HepG2 (cell line): ENCODE measurements around the gene MPIG6B. TPM values are rescaled to one million over a fixed set of nuclear protein-coding genes. Genes with fewer than 3 reads are reported as not detected.

Experiments used
- BRD4 ChIP-seq: sonication (generic); formaldehyde crosslinking; IDR thresholded peaks from 2 replicates; pipeline ENCODE4 v1.4.0; 2020; ENCODE audit warnings: missing genetic modification reagents
- DMAP1 ChIP-seq: IDR thresholded peaks from 2 replicates; pipeline ENCODE4 v1.6.1; 2016
- DNMT3B ChIP-seq: conservative IDR thresholded peaks from 2 replicates; pipeline ENCODE4 v1.6.1; 2016; ENCODE audit warnings: missing biosample characterization, control low read depth
- E2F1 ChIP-seq: sonication (generic); formaldehyde crosslinking; IDR thresholded peaks from 2 replicates; pipeline ENCODE4 v1.5.0; 2020; ENCODE audit warnings: missing genetic modification reagents
- ESRRA ChIP-seq: sonication (generic); formaldehyde crosslinking; IDR thresholded peaks from 2 replicates; pipeline ENCODE4 v1.5.1; 2020; ENCODE audit warnings: mild to moderate bottlenecking, low read depth, missing genetic modification reagents
- GABPA ChIP-seq, 2 experiments: IDR thresholded peaks; 2 replicates each; pipeline ENCODE4 v1.6.1; 2011 to 2016; ENCODE audit warnings: low read depth in 2 of 2, low read length in 1 of 2, missing biosample characterization in 1 of 2, missing genetic modification characterization in 1 of 2
- HNRNPK ChIP-seq: fragments of 200-400 bp; formaldehyde crosslinking; IDR thresholded peaks from 2 replicates; pipeline ENCODE4 v1.6.1; 2018; ENCODE audit warnings: low read length, low read depth, moderate library complexity, mild to moderate bottlenecking; ENCODE audit not compliant: poor library complexity, severe bottlenecking
- PPARG ChIP-seq: conservative IDR thresholded peaks from 2 replicates; pipeline ENCODE4 v1.6.1; 2016; ENCODE audit warnings: missing biosample characterization, missing genetic modification reagents
- RAD51 ChIP-seq: fragments of 450-650 bp; IDR thresholded peaks from 2 replicates; pipeline ENCODE4 v1.6.1; 2016; ENCODE audit warnings: borderline replicate concordance
- ZFP90 ChIP-seq: sonication (generic); formaldehyde crosslinking; IDR thresholded peaks from 2 replicates; pipeline ENCODE4 v1.8.0; 2022; ENCODE audit warnings: missing genetic modification reagents, mild to moderate bottlenecking, inconsistent platforms, borderline replicate concordance
- ZKSCAN8 ChIP-seq: IDR thresholded peaks from 2 replicates; pipeline ENCODE4 v1.6.1; 2016; ENCODE audit warnings: borderline replicate concordance, missing genetic modification reagents, missing compliant biosample characterization
- ZNF569 ChIP-seq: sonication (generic); formaldehyde crosslinking; IDR thresholded peaks from 2 replicates; pipeline ENCODE4 v1.5.0; 2020; ENCODE audit warnings: mild to moderate bottlenecking, missing genetic modification reagents, moderate library complexity, borderline replicate concordance
- ZNF790 ChIP-seq: sonication (generic); formaldehyde crosslinking; IDR thresholded peaks from 2 replicates; pipeline ENCODE4 v1.8.0; 2022; ENCODE audit warnings: missing genetic modification reagents, mild to moderate bottlenecking, borderline replicate concordance
- polyA plus RNA-seq, 8 experiments: library from polyadenylated mRNA; depleted of rRNA in 3 of 8; stranded (reverse) in 7 of 8; unstranded in 1 of 8; fragments of >200 nt; fragmentation: Illumina TruSeq in 4 of 8; extraction: Trizol in 4 of 8; gene quantifications; 2 replicates each; pipeline versions ENCODE4 v1.2.1 to v1.2.3, GENCODE V29; 2011 to 2016; ENCODE audit warnings: low read depth in 4 of 8, missing spikeins in 1 of 8, mixed read lengths in 1 of 8; ENCODE audit not compliant: insufficient read depth in 1 of 8
- total RNA-seq, 5 experiments: library from RNA; depleted of rRNA; stranded (reverse); fragments of >200 nt; fragmentation: Illumina TruSeq; extraction: Trizol; gene quantifications; 2 replicates each; pipeline ENCODE4 v1.2.3, GENCODE V29; 2016; ENCODE audit warnings: low read depth in 1 of 5
- TF ChIP-seq, protein P1 (sequence below): sonication (generic); formaldehyde crosslinking; IDR thresholded peaks from 2 replicates; pipeline ENCODE4 v1.4.0; 2020; ENCODE audit warnings: missing genetic modification reagents
- TF ChIP-seq, protein P2 (sequence below): sonication (generic); formaldehyde crosslinking; conservative IDR thresholded peaks from 2 replicates; pipeline ENCODE4 v1.4.0; 2020; ENCODE audit warnings: missing genetic modification reagents
- TF ChIP-seq, protein P3 (sequence below): IDR thresholded peaks from 2 replicates; pipeline ENCODE4 v1.6.1; 2016; ENCODE audit warnings: mild to moderate bottlenecking, missing biosample characterization, missing genetic modification reagents
- TF ChIP-seq, protein P4 (sequence below): sonication (generic); formaldehyde crosslinking; IDR thresholded peaks from 2 replicates; pipeline ENCODE4 v1.4.0; 2020; ENCODE audit warnings: missing genetic modification reagents
- TF ChIP-seq, protein P5 (sequence below): sonication (generic); formaldehyde crosslinking; IDR thresholded peaks from 2 replicates; pipeline ENCODE4 v1.8.0; 2022; ENCODE audit warnings: missing genetic modification reagents, mild to moderate bottlenecking, moderate library complexity, borderline replicate concordance

MPIG6B gene
- total and polyA plus RNA-seq, 2 of the 13 experiments (the other 11 are each of a cell fraction or from before 2014, with no cell fraction given), result not detected

DNA sequence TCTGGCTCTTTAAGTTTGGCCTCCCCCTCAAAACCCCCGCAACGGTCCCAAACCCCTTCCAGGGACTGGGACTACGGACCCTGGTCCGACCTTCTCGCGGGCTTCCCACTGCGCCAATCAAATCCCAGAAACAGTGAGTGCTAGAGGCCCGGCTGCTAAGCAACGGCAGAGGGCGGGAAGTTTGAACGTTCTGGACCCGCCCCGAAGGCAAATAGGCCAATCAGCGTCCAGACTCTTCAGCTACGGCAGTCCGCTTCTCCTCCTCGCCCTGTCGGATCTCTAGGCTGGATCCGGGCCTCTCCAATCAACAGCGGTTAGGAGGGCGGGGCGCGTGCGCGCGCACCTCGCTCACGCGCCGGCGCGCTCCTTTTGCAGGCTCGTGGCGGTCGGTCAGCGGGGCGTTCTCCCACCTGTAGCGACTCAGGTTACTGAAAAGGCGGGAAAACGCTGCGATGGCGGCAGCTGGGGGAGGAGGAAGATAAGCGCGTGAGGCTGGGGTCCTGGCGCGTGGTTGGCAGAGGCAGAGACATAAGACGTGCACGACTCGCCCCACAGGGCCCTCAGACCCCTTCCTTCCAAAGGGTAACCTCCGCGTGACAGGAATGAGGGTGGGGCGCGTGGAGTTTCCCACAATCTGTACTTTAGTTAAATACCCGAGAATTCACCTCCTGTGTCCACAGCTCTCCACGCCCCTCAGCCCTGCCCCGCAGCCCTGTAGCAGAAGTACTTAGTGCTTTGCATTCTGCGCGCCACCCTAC, 16.6 kb downstream of the MPIG6B start, which contains the start of gene MSH5 (continued):
- TF ChIP-seq, protein P1, sequence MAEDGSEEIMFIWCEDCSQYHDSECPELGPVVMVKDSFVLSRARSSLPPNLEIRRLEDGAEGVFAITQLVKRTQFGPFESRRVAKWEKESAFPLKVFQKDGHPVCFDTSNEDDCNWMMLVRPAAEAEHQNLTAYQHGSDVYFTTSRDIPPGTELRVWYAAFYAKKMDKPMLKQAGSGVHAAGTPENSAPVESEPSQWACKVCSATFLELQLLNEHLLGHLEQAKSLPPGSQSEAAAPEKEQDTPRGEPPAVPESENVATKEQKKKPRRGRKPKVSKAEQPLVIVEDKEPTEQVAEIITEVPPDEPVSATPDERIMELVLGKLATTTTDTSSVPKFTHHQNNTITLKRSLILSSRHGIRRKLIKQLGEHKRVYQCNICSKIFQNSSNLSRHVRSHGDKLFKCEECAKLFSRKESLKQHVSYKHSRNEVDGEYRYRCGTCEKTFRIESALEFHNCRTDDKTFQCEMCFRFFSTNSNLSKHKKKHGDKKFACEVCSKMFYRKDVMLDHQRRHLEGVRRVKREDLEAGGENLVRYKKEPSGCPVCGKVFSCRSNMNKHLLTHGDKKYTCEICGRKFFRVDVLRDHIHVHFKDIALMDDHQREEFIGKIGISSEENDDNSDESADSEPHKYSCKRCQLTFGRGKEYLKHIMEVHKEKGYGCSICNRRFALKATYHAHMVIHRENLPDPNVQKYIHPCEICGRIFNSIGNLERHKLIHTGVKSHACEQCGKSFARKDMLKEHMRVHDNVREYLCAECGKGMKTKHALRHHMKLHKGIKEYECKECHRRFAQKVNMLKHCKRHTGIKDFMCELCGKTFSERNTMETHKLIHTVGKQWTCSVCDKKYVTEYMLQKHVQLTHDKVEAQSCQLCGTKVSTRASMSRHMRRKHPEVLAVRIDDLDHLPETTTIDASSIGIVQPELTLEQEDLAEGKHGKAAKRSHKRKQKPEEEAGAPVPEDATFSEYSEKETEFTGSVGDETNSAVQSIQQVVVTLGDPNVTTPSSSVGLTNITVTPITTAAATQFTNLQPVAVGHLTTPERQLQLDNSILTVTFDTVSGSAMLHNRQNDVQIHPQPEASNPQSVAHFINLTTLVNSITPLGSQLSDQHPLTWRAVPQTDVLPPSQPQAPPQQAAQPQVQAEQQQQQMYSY, result 0 out of 2 replicates have a peak, but pooled peaks have one; percentile 46
- TF ChIP-seq ESRRA (peak; percentile 79), E2F1 (CRISPR knock-in tag) (peak; percentile 100), ZFP90 (peak; percentile 98), GABPA (IDR thresholded peaks at IDR 0.05; ENCODE audit: low read depth, low read length) (no peak), GABPA (CRISPR knock-in tag; IDR thresholded peaks at IDR 0.05; ENCODE audit: low read depth) (peak; percentile 60), DNMT3B (peak; percentile 93), BRD4 (CRISPR knock-in tag) (peak; percentile 98), PPARG (CRISPR knock-in tag) (peak; percentile 29; the same call in 1 of the 2 replicates), HNRNPK (no peak), ZKSCAN8 (no peak), ZNF569 (CRISPR knock-in tag) (peak; percentile 91; the same call in 1 of the 2 replicates), RAD51 (no peak), ZNF790 (CRISPR knock-in tag) (peak; percentile 84), DMAP1 (peak; percentile 97)
- TF ChIP-seq, protein P2, sequence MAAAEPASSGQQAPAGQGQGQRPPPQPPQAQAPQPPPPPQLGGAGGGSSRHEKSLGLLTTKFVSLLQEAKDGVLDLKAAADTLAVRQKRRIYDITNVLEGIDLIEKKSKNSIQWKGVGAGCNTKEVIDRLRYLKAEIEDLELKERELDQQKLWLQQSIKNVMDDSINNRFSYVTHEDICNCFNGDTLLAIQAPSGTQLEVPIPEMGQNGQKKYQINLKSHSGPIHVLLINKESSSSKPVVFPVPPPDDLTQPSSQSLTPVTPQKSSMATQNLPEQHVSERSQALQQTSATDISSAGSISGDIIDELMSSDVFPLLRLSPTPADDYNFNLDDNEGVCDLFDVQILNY, result peak; percentile 99
- TF ChIP-seq, protein P3, sequence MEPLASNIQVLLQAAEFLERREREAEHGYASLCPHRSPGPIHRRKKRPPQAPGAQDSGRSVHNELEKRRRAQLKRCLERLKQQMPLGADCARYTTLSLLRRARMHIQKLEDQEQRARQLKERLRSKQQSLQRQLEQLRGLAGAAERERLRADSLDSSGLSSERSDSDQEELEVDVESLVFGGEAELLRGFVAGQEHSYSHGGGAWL (CRISPR knock-in tag), result peak; percentile 99
- TF ChIP-seq, protein P4, sequence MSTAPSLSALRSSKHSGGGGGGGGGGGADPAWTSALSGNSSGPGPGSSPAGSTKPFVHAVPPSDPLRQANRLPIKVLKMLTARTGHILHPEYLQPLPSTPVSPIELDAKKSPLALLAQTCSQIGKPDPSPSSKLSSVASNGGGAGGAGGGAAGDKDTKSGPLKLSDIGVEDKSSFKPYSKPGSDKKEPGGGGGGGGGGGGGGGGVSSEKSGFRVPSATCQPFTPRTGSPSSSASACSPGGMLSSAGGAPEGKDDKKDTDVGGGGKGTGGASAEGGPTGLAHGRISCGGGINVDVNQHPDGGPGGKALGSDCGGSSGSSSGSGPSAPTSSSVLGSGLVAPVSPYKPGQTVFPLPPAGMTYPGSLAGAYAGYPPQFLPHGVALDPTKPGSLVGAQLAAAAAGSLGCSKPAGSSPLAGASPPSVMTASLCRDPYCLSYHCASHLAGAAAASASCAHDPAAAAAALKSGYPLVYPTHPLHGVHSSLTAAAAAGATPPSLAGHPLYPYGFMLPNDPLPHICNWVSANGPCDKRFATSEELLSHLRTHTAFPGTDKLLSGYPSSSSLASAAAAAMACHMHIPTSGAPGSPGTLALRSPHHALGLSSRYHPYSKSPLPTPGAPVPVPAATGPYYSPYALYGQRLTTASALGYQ (CRISPR knock-in tag), result peak; percentile 15
- TF ChIP-seq, protein P5, sequence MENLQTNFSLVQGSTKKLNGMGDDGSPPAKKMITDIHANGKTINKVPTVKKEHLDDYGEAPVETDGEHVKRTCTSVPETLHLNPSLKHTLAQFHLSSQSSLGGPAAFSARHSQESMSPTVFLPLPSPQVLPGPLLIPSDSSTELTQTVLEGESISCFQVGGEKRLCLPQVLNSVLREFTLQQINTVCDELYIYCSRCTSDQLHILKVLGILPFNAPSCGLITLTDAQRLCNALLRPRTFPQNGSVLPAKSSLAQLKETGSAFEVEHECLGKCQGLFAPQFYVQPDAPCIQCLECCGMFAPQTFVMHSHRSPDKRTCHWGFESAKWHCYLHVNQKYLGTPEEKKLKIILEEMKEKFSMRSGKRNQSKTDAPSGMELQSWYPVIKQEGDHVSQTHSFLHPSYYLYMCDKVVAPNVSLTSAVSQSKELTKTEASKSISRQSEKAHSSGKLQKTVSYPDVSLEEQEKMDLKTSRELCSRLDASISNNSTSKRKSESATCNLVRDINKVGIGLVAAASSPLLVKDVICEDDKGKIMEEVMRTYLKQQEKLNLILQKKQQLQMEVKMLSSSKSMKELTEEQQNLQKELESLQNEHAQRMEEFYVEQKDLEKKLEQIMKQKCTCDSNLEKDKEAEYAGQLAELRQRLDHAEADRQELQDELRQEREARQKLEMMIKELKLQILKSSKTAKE (CRISPR knock-in tag), result peak; percentile 73
